Smooth muscle cell (in vitro differentiated cells): Measurements from ENCODE around the gene MICAL2. TPM values are rescaled to one million over a fixed set of nuclear protein-coding genes. Genes with fewer than 3 reads are reported as not detected.

Experiments
- DNase-seq: peaks from one replicate; lab custom pipeline; 2025; ENCODE audit not compliant: unreplicated experiment; lab: John Stamatoyannopoulos, UW
- H2AFZ ChIP-seq: fragments of 200-600 bp; sonication (generic); 2 replicates; pipeline ENCODE4 v1.6.0; 2016; ENCODE audit warnings: antibody characterized with exemption, low read depth, mild to moderate bottlenecking
- H3F3A ChIP-seq: fragments of 200-600 bp; sonication (generic); 2 replicates; pipeline ENCODE4 v1.6.0; 2017; ENCODE audit warnings: antibody characterized with exemption, low read depth
- H3K27ac ChIP-seq: fragments of 200-600 bp; sonication (generic); 2 replicates; pipeline ENCODE4 v1.5.1; 2016; ENCODE audit warnings: low read depth, mild to moderate bottlenecking
- H3K27me3 ChIP-seq: fragments of 200-600 bp; sonication (generic); 2 replicates; pipeline ENCODE4 v1.6.1; 2016; ENCODE audit warnings: low read depth, mild to moderate bottlenecking
- H3K36me3 ChIP-seq: fragments of 200-600 bp; sonication (generic); 2 replicates; pipeline ENCODE4 v1.5.1; 2016; ENCODE audit warnings: low read depth
- H3K4me1 ChIP-seq: fragments of 200-600 bp; sonication (generic); 2 replicates; pipeline ENCODE4 v1.5.1; 2016; ENCODE audit warnings: low read depth
- H3K4me2 ChIP-seq: fragments of 200-600 bp; sonication (generic); 2 replicates; pipeline ENCODE4 v1.6.0; 2016; ENCODE audit warnings: mild to moderate bottlenecking
- H3K4me3 ChIP-seq: fragments of 200-600 bp; sonication (generic); 2 replicates; pipeline ENCODE4 v1.5.1; 2016; ENCODE audit warnings: mild to moderate bottlenecking
- H3K79me2 ChIP-seq: fragments of 200-600 bp; sonication (generic); 2 replicates; pipeline ENCODE4 v1.6.0; 2016; ENCODE audit warnings: low read depth, mild to moderate bottlenecking
- H3K9ac ChIP-seq: fragments of 200-600 bp; sonication (generic); 2 replicates; pipeline ENCODE4 v1.6.0; 2016; ENCODE audit warnings: low read depth
- H3K9me3 ChIP-seq: fragments of 200-600 bp; sonication (generic); replicated peaks from 2 replicates; pipeline ENCODE4 v1.5.1; 2016; ENCODE audit warnings: low read depth
- H4K20me1 ChIP-seq: fragments of 200-600 bp; sonication (generic); 2 replicates; pipeline ENCODE4 v1.6.0; 2016; ENCODE audit warnings: low read depth
- WGBS: methylation state at CpG from one replicate; pipeline ENCODE4 v1.1.7; 2016; ENCODE audit warnings: low lambda C conversion rate; 5-methylcytosine and 5-hydroxymethylcytosine counted together
- polyA plus RNA-seq: library from polyadenylated mRNA; unstranded; fragments of >200 nt; fragmentation: Nextera tagmentation; extraction: Ambion mirVana; gene quantifications from 2 replicates; pipeline ENCODE4 v1.2.1, GENCODE V29; 2016
- total RNA-seq: library from RNA; depleted of rRNA; stranded (reverse); fragments of >200 nt; gene quantifications from 2 replicates; pipeline ENCODE4 v1.2.3, GENCODE V29; 2014
- TF ChIP-seq, protein P1 (sequence below): fragments of 200-600 bp; sonication (generic); IDR thresholded peaks from 2 replicates; pipeline ENCODE4 v1.5.1; 2017; ENCODE audit warnings: borderline replicate concordance, mild to moderate bottlenecking, antibody characterized with exemption; ENCODE audit not compliant: insufficient read depth, poor library complexity, severe bottlenecking

MICAL2 gene
- total and polyA plus RNA-seq, 2 experiments from 2014 or later: 161 to 287 TPM

DNA sequence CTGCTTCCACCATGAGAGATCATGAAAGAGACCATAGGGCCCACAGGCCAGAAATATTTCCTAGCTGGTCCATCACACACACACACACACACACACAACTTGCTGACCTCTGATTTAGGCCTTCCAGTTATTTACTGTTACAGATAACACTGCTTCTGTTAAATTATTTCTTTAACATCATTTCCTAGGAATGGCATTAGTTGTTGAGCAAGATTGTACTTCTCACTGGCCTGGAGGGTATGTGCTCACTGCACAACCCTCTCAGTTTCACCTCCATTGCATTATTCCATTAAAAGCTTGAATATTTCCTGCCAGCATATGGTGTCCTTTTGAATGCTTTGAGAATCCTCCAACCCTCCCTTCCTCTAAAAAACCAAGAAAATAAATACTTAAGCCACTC lies 104.4 kb downstream of the MICAL2 start:
- H3F3A ChIP-seq: peaks cover 12% of the 10 kb centered on the region
- H3K79me2 ChIP-seq: no peaks in the 10 kb centered on the region
- peaks cover 6% of the 10 kb centered on the region for H3K4me1 ChIP-seq
- H3K36me3 ChIP-seq: peaks cover 2% of the 10 kb centered on the region
- no peaks in the 10 kb centered on the region for H4K20me1 ChIP-seq
- no peaks in the 10 kb centered on the region for H3K27me3 ChIP-seq
- H3K9me3 ChIP-seq: no peaks in the 10 kb centered on the region
- H2AFZ ChIP-seq: no peak overlapping the region
- H3K4me3 ChIP-seq: no peak overlapping the region
- H3K27ac ChIP-seq: peak overlapping the region; percentile 88
- TF ChIP-seq, protein P1, sequence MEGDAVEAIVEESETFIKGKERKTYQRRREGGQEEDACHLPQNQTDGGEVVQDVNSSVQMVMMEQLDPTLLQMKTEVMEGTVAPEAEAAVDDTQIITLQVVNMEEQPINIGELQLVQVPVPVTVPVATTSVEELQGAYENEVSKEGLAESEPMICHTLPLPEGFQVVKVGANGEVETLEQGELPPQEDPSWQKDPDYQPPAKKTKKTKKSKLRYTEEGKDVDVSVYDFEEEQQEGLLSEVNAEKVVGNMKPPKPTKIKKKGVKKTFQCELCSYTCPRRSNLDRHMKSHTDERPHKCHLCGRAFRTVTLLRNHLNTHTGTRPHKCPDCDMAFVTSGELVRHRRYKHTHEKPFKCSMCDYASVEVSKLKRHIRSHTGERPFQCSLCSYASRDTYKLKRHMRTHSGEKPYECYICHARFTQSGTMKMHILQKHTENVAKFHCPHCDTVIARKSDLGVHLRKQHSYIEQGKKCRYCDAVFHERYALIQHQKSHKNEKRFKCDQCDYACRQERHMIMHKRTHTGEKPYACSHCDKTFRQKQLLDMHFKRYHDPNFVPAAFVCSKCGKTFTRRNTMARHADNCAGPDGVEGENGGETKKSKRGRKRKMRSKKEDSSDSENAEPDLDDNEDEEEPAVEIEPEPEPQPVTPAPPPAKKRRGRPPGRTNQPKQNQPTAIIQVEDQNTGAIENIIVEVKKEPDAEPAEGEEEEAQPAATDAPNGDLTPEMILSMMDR: no peak
- no peak overlapping the region for H3K4me2 ChIP-seq
- peak overlapping the region; percentile 55 for H3K9ac ChIP-seq
- DNase-seq: no peak

DNA sequence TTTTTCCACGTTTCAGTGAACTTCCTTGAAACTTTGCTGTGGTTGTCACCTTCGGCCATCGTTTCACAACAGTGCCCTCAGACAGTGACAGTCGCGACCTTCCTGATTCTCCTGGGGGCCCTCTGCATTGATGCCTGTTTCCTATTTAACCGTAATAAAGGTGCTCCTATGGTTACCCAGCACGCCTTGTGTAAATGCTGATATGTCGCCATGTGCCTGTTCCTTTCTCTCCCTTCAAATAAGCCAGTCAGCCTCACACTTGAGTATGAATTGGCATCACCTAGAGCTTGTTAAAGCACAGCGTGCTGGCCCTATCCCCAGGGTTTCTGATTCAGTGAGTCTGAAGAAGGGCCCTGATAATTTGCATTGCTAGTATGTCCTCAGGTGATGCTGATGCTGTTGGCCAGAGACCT lies 104.8 kb downstream of the MICAL2 start:
- no peak overlapping the region for H3K4me2 ChIP-seq
- 90% methylated on average over 9 of the region's 9 CpGs for WGBS
- peak overlapping the region; percentile 88 for H3K27ac ChIP-seq
- H3K79me2 ChIP-seq: no peaks in the 10 kb centered on the region
- TF ChIP-seq, protein P1: no peak
- no peaks in the 10 kb centered on the region for H3K9me3 ChIP-seq
- H3K27me3 ChIP-seq: no peaks in the 10 kb centered on the region
- H3K9ac ChIP-seq: peak overlapping the region; percentile 55
- peaks cover 6% of the 10 kb centered on the region for H3K4me1 ChIP-seq
- no peak overlapping the region for H2AFZ ChIP-seq
- H3F3A ChIP-seq: peaks cover 12% of the 10 kb centered on the region
- H3K36me3 ChIP-seq: peaks cover 7% of the 10 kb centered on the region
- no peaks in the 10 kb centered on the region for H4K20me1 ChIP-seq
- no peak for DNase-seq
- no peak overlapping the region for H3K4me3 ChIP-seq

DNA sequence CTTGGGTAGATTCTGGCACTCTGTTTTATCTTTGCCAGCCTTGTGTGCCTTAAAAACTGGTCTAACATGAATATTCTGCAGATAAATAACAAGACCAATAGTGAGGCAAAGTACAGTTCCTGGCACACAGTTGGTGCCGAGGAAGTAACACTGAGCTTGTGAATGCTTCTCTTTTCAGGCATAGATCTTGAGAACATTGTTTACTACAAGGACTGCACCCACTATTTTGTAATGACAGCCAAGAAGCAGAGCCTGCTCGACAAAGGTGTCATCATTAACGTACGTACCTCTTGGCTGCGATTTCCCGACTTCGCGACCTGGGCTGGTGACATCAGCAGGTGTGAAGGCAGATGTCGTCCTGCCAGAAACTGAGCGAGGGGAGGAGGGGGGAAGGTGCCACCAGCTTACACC lies 105.7 kb downstream of the MICAL2 start:
- H4K20me1 ChIP-seq: no peaks in the 10 kb centered on the region
- H3K27me3 ChIP-seq: no peaks in the 10 kb centered on the region
- H2AFZ ChIP-seq: no peak overlapping the region
- H3K27ac ChIP-seq: peak overlapping the region; percentile 88
- no peak overlapping the region for H3K9ac ChIP-seq
- DNase-seq: no peak
- H3K4me3 ChIP-seq: no peak overlapping the region
- H3K4me1 ChIP-seq: peaks cover 6% of the 10 kb centered on the region
- peaks cover 7% of the 10 kb centered on the region for H3K36me3 ChIP-seq
- no peaks in the 10 kb centered on the region for H3K9me3 ChIP-seq
- H3K79me2 ChIP-seq: no peaks in the 10 kb centered on the region
- peaks cover 12% of the 10 kb centered on the region for H3F3A ChIP-seq
- no peak overlapping the region for H3K4me2 ChIP-seq
- 88% methylated on average over 10 of the region's 10 CpGs for WGBS
- TF ChIP-seq, protein P1: no peak

DNA sequence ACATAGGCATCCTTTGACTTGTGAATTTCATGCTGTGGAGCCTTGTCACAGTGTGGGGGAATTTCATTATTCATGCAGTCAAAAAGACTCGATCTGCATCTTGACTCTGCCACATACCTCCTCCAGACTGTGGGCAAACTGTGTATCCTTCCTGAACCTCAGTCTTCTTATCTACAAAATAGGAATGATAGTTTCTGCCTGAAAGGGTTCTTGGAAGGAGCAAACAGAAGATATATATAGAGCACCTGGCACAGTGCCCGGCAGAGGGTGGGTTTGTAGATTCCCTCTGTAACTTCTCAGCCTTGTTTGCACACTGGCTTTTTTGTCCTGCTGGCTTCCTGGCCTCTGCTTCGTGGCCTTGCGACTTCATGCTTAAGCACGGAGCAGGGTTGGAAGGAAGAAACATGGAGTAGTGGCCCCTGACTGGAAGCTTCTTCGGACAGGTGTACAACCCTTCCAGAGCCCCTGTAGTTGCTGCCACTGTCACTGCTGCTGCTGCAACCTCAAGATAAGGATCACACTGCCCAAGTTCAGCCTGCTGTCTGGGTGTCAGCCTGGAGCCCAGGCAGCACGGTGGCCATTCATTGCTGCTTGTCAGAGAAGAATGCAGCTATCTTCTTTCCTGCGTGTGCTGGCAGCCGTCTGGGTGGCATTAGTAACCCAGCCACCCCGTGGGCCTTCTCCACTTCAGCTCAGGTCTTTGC lies 106.4 kb downstream of the MICAL2 start:
- TF ChIP-seq, protein P1: no peak
- DNase-seq: no peak
- Histone ChIP-seq H3K9me3 (no peaks in the 10 kb centered on the region), H3K4me1 (peaks cover 6% of the 10 kb centered on the region), H3K27me3 (no peaks in the 10 kb centered on the region), H3K9ac (no peak overlapping the region), H3K79me2 (no peaks in the 10 kb centered on the region), H3K4me3 (no peak overlapping the region), H3K4me2 (no peak overlapping the region), H3F3A (peaks cover 12% of the 10 kb centered on the region), H3K27ac (no peak overlapping the region), H2AFZ (no peak overlapping the region), H3K36me3 (peaks cover 7% of the 10 kb centered on the region), H4K20me1 (no peaks in the 10 kb centered on the region)
- WGBS: 64% methylated on average over 10 of the region's 10 CpGs
